Keratinocyte (primary cell): ENCODE data around the gene ZNF501. TPM values are rescaled to one million over a fixed set of nuclear protein-coding genes. Genes with fewer than 3 reads are reported as not detected.

Experiments used
- DNase-seq: peaks from one replicate; pipeline ENCODE4 v3.0.0-alpha.2; 2011; ENCODE audit warnings: low read depth, missing footprints, low spot score
- FAIRE-seq: peaks from 2 replicates; lab custom pipeline; 2011; peaks lifted over from hg19 to GRCh38; lab: Jason Lieb, UNC
- H2AFZ ChIP-seq: 2 replicates; pipeline ENCODE4 v1.6.0; 2012; ENCODE audit warnings: low read length, control low read depth, inconsistent platforms; ENCODE audit not compliant: control insufficient read depth
- H3K27ac ChIP-seq: 2 replicates; pipeline ENCODE4 v1.5.1; 2011; ENCODE audit warnings: low read length; ENCODE audit not compliant: control insufficient read depth, insufficient read depth
- H3K27me3 ChIP-seq: 3 replicates; pipeline ENCODE4 v1.6.0; 2011; ENCODE audit warnings: low read length; ENCODE audit not compliant: control insufficient read depth, insufficient read depth; ENCODE audit errors: extremely low read depth
- H3K36me3 ChIP-seq, 2 experiments: 2 replicates in 1 of 2; 3 replicates in 1 of 2; pipeline ENCODE4 v1.5.1; 2011; ENCODE audit warnings: low read length in 2 of 2, mild to moderate bottlenecking in 1 of 2; ENCODE audit not compliant: control insufficient read depth in 2 of 2, insufficient read depth in 2 of 2; ENCODE audit errors: extremely low read depth in 1 of 2
- H3K4me1 ChIP-seq: 3 replicates; pipeline ENCODE4 v1.5.1; 2011; ENCODE audit warnings: low read length; ENCODE audit not compliant: control insufficient read depth, insufficient read depth; ENCODE audit errors: extremely low read depth
- H3K4me2 ChIP-seq: 3 replicates; pipeline ENCODE4 v1.6.0; 2011; ENCODE audit warnings: low read depth, low read length; ENCODE audit not compliant: control insufficient read depth, insufficient read depth; ENCODE audit errors: extremely low read depth
- H3K4me3 ChIP-seq, 3 experiments: fragments of 200-600 bp in 1 of 3; sonication (generic) in 1 of 3; 2 replicates in 2 of 3; 3 replicates in 1 of 3; pipeline ENCODE4 v1.5.1; 2011 to 2016; ENCODE audit warnings: low read length in 3 of 3, mild to moderate bottlenecking in 3 of 3, control low read depth in 2 of 3, inconsistent platforms in 1 of 3, low read depth in 1 of 3, mixed read lengths in 1 of 3, mixed run types in 1 of 3, moderate library complexity in 1 of 3; ENCODE audit not compliant: control insufficient read depth in 2 of 3, insufficient read depth in 2 of 3; ENCODE audit errors: extremely low read depth in 1 of 3
- H3K79me2 ChIP-seq: 2 replicates; pipeline ENCODE4 v1.6.0; 2012; ENCODE audit warnings: low read length; ENCODE audit not compliant: control insufficient read depth, insufficient read depth
- H3K9ac ChIP-seq: 3 replicates; pipeline ENCODE4 v1.6.0; 2011; ENCODE audit warnings: low read length; ENCODE audit not compliant: control insufficient read depth, insufficient read depth; ENCODE audit errors: extremely low read depth
- H3K9me1 ChIP-seq: 3 replicates; pipeline ENCODE4 v1.6.0; 2011; ENCODE audit warnings: low read length; ENCODE audit not compliant: control insufficient read depth, insufficient read depth; ENCODE audit errors: extremely low read depth
- H3K9me3 ChIP-seq: 2 replicates; pipeline ENCODE4 v1.5.1; 2012; ENCODE audit warnings: low read depth, low read length; ENCODE audit not compliant: control insufficient read depth
- H4K20me1 ChIP-seq: 3 replicates; pipeline ENCODE4 v1.6.0; 2011; ENCODE audit warnings: low read length; ENCODE audit not compliant: control insufficient read depth, insufficient read depth; ENCODE audit errors: extremely low read depth
- CTCF ChIP-seq, 3 experiments: IDR thresholded peaks in 1 of 3; conservative IDR thresholded peaks in 1 of 3; optimal IDR thresholded peaks in 1 of 3; 2 replicates in 2 of 3; 3 replicates in 1 of 3; pipeline versions ENCODE3 to v1.5.1; 2011; ENCODE audit warnings: low read length in 3 of 3, mild to moderate bottlenecking in 3 of 3, moderate library complexity in 2 of 3, control low read depth in 1 of 3, inconsistent platforms in 1 of 3; ENCODE audit not compliant: insufficient read depth in 2 of 3; ENCODE audit errors: extremely low read depth in 1 of 3
- EZH2 ChIP-seq: IDR thresholded peaks from one replicate; pipeline ENCODE4 v1.6.1; 2012; ENCODE audit warnings: inconsistent platforms, mild to moderate bottlenecking, low read length, moderate library complexity
- dilution Hi-C: fragments of 300-500 bp; cut with MboI; formaldehyde crosslinking; loops from one replicate; pipeline ENCODE4 v1.7.0; 2020; ENCODE audit warnings: low sequenced_read_pairs; ENCODE audit not compliant: extremely low pct_ligation_motif_present
- polyA plus RNA-seq, 5 experiments: library from polyadenylated mRNA; depleted of rRNA in 3 of 5; stranded (reverse) in 3 of 5; stranded (forward) in 1 of 5; unstranded in 1 of 5; fragments of >200 nt; gene quantifications; 1 replicate in 1 of 5; 2 replicates in 3 of 5; 3 replicates in 1 of 5; pipeline versions ENCODE4 v1.2.1 to v1.2.3, GENCODE V29; 2011 to 2012; ENCODE audit warnings: missing spikeins in 2 of 5, low read depth in 1 of 5, low replicate concordance in 1 of 5

Gene ZNF501
- polyA plus RNA-seq, 1 donor (not counting 4 experiments of a cell fraction or from before 2014, with no cell fraction given) = 2.8 TPM

GRCh38 chr3:44761424-44762169, 32.2 kb downstream of the ZNF501 start, which contains the start of the genes KIAA1143 and KIF15:
TSS of gene KIAA1143 (minus strand) at chr3:44761619. CDS start at chr3:44761602, 17 bp downstream.
TSS of gene KIF15 (plus strand) at chr3:44761794. CDS start at chr3:44761866, 72 bp downstream.
- FAIRE-seq (no peak), DNase-seq (peak; percentile 52)
- H3K9ac ChIP-seq = peak within 1 kb of the TSS; percentile 85
- H3K9me1 ChIP-seq = no peaks in the 10 kb centered on the region
- dilution Hi-C loops = no loop called here
- H3K4me2 ChIP-seq = peak within 1 kb of the TSS; percentile 99
- H3K4me1 ChIP-seq = peaks cover 9% of the 10 kb centered on the region
- peaks cover 53% of the 10 kb centered on the region for H3K79me2 ChIP-seq
- H3K9me3 ChIP-seq = no peaks in the 10 kb centered on the region
- TF ChIP-seq EZH2 (no peak), CTCF (optimal IDR thresholded peaks at IDR 0.05 in 1 of 3, IDR thresholded peaks at IDR 0.05 in 1 of 3, conservative IDR thresholded peaks at IDR 0.05 in 1 of 3; ENCODE audit: extremely low read depth in 1 of 3, insufficient read depth in 2 of 3, low read length in 3 of 3) (peak in 2 of 3 experiments; percentile 5 to 47)
- peak within 1 kb of the TSS; percentile 79 for H3K27ac ChIP-seq
- H3K4me3 ChIP-seq = peak within 1 kb of the TSS; percentile 63 to 98 (median 93)
- no peaks in the 10 kb centered on the region for H4K20me1 ChIP-seq
- no peaks in the 10 kb centered on the region for H3K27me3 ChIP-seq
- peaks cover 0 to 7% of the 10 kb centered on the region in 2 experiments for H3K36me3 ChIP-seq
- peak within 1 kb of the TSS; percentile 100 for H2AFZ ChIP-seq

GRCh38 chr3:44762170-44762677, 32.8 kb downstream of the ZNF501 start:
- no peaks in the 10 kb centered on the region for H3K9me3 ChIP-seq
- H4K20me1 ChIP-seq = no peaks in the 10 kb centered on the region
- H3K36me3 ChIP-seq = peaks cover 0 to 6% of the 10 kb centered on the region in 2 experiments
- H3K9ac ChIP-seq = peak overlapping the region; percentile 85
- dilution Hi-C loops = no loop called here
- H2AFZ ChIP-seq = peak overlapping the region; percentile 100
- H3K79me2 ChIP-seq = peaks cover 50% of the 10 kb centered on the region
- peak overlapping the region; percentile 99 for H3K4me2 ChIP-seq
- FAIRE-seq (no peak), DNase-seq (no peak)
- H3K27ac ChIP-seq = peak overlapping the region; percentile 79
- H3K4me1 ChIP-seq = peaks cover 9% of the 10 kb centered on the region
- TF ChIP-seq CTCF (optimal IDR thresholded peaks at IDR 0.05 in 1 of 3, IDR thresholded peaks at IDR 0.05 in 1 of 3, conservative IDR thresholded peaks at IDR 0.05 in 1 of 3; ENCODE audit: extremely low read depth in 1 of 3, insufficient read depth in 2 of 3, low read length in 3 of 3) = no peak
- no peak for TF ChIP-seq EZH2
- H3K4me3 ChIP-seq = peak overlapping the region; percentile 63 to 98 (median 93)
- H3K27me3 ChIP-seq = no peaks in the 10 kb centered on the region
- no peaks in the 10 kb centered on the region for H3K9me1 ChIP-seq
